Panc1 (cell line): ENCODE measurements around the gene HTRA3.

Experiments
- CTCF ChIP-seq: fragments of 450-650 bp; IDR thresholded peaks from 2 replicates; pipeline ENCODE4 v1.5.1; 2017; ENCODE audit warnings: mild to moderate bottlenecking
- SIN3A ChIP-seq: IDR thresholded peaks from 2 replicates; pipeline ENCODE4 v1.6.1; 2012; ENCODE audit warnings: low read depth, mild to moderate bottlenecking, low read length, moderate library complexity, borderline replicate concordance; ENCODE audit not compliant: insufficient read depth

- TF ChIP-seq CTCF (no peak), SIN3A (no peak)
These were observed 74.8 kb downstream of the HTRA3 start for GRCh38 chr4:8344377-8344776.
